ENCODE measurements around the gene DENND1C.
"Not testable (repeated sequence)": the region's sequence is repeated elsewhere in the genome, so short reads cannot be mapped to it uniquely, and the experiment has no call there.

Gene DENND1C

GRCh38 chr19:6442087-6442688 lies 39.4 kb downstream of the DENND1C start:
- Histone ChIP-seq H3K27me3 (no peaks in the 10 kb centered on the region), H4K20me1 (no peaks in the 10 kb centered on the region; a peak in 1 of 22 replicates), H3K27ac (no peak overlapping the region), H3K36me3 (peaks cover 0 to 39% (median 23%) of the 10 kb centered on the region in 11 experiments; a peak in 16 of 22 replicates), H3K4me1 (peaks cover 0 to 5% (median 0%) of the 10 kb centered on the region in 10 experiments; a peak in 3 of 20 replicates), H3K4me3 (no peak overlapping the region), H3K9me3 (replicated peaks in 1 of 11) (no peaks in the 10 kb centered on the region; a peak in 3 of 22 replicates), H3K9ac (no peak overlapping the region), H3K4me2 (no peak overlapping the region)
- TF ChIP-seq Cebpa-rat (IDR thresholded peaks at IDR 0.05): no peak

GRCh38 chr19:6440905-6441304 lies 40.7 kb downstream of the DENND1C start:
- Histone ChIP-seq H3K27ac (no peak overlapping the region), H3K9ac (no peak overlapping the region), H3K36me3 (peaks cover 0 to 28% (median 11%) of the 10 kb centered on the region in 11 experiments; a peak in 14 of 22 replicates), H3K9me3 (replicated peaks in 1 of 11) (no peaks in the 10 kb centered on the region; a peak in 3 of 22 replicates), H3K4me1 (no peaks in the 10 kb centered on the region), H4K20me1 (no peaks in the 10 kb centered on the region; a peak in 1 of 22 replicates), H3K4me2 (no peak overlapping the region), H3K4me3 (no peak overlapping the region), H3K27me3 (no peaks in the 10 kb centered on the region)
- TF ChIP-seq Cebpa-rat (IDR thresholded peaks at IDR 0.05): no peak

GRCh38 chr19:6439743-6440142 lies 41.8 kb downstream of the DENND1C start:
- Histone ChIP-seq H3K27me3 (no peaks in the 10 kb centered on the region), H3K27ac (no peak overlapping the region), H3K9ac (no peak overlapping the region; a peak in 1 of 22 replicates), H4K20me1 (no peaks in the 10 kb centered on the region; a peak in 1 of 22 replicates), H3K4me1 (no peaks in the 10 kb centered on the region), H3K4me2 (no peak overlapping the region), H3K9me3 (replicated peaks in 1 of 11) (no peaks in the 10 kb centered on the region), H3K36me3 (peaks cover 0 to 18% (median 0%) of the 10 kb centered on the region in 11 experiments; a peak in 4 of 22 replicates), H3K4me3 (no peak overlapping the region)
- no peak for TF ChIP-seq Cebpa-rat (IDR thresholded peaks at IDR 0.05)

DNA sequence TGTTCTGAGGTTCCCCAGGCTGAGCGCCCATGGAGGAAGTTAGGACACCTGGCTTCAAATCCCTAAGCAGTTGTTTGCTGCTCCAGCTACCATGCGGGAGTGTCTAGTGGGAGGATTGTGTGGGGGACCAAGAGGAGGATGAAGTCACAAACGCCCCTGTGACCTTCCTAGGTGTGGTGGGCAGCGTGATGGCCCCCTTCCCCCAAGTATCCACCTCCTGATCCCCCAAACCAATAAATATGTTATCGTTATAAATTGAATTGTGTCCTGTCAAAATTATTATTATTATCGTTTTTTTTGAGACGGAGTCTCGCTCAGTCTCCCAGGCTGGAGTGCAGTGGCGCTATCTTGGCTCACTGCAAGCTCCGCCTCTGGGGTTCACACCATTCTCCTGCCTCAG lies 47.9 kb downstream of the DENND1C start, which contains the start of gene SLC25A41:
Gene SLC25A41, minus strand, starts transcription at position 101 of the 400 bp plus-strand sequence. Its CDS starts 70 bp downstream, at position 31.
- peaks cover 0 to 6% (median 2%) of the 10 kb centered on the region in 10 experiments; a peak in 7 of 20 replicates for H3K4me1 ChIP-seq

DNA sequence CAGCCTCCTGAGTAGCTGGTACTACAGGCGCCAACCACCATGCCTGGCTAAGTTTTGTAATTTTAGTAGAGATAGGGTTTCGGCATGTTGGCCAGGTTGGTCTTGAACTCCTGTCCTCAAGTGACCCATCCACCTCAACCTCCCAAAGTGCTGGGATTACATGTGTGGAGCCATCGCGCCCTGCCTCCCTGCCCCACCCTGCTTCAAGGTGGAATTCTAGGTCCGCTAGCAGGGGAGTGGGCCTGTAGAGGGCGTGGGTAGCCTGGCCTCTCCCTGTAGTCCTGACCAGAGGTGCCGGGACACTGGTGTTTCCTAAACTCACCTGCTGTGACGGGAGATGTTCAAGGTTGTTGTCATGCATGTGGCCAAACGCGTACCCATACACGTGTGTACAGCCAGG lies 48.4 kb downstream of the DENND1C start:
- Histone ChIP-seq H3K36me3 (0 out of 22 replicates have a peak, but pooled peaks cover 0 to 5% (median 0%) of the 10 kb centered on the region in 11 experiments), H3K27ac (no peak overlapping the region), H4K20me1 (no peaks in the 10 kb centered on the region), H3K4me1 (peaks cover 0 to 6% (median 2%) of the 10 kb centered on the region in 10 experiments; a peak in 7 of 20 replicates), H3K9ac (no peak overlapping the region), H3K27me3 (no peaks in the 10 kb centered on the region), H3K4me2 (no peak overlapping the region), H3K4me3 (no peak overlapping the region), H3K9me3 (replicated peaks in 1 of 11) (no peaks in the 10 kb centered on the region)
- TF ChIP-seq Cebpa-rat (IDR thresholded peaks at IDR 0.05): no peak

More for the DNA sequence above, 47.9 kb downstream of the DENND1C start, which contains the start of gene SLC25A41:
- Histone ChIP-seq H4K20me1 (no peaks in the 10 kb centered on the region), H3K4me3 (no peak within 1 kb of the TSS), H3K27me3 (no peaks in the 10 kb centered on the region), H3K4me2 (no peak within 1 kb of the TSS), H3K9ac (no peak within 1 kb of the TSS), H3K9me3 (replicated peaks in 1 of 11) (no peaks in the 10 kb centered on the region), H3K36me3 (0 out of 22 replicates have a peak, but pooled peaks cover 0 to 5% (median 0%) of the 10 kb centered on the region in 11 experiments), H3K27ac (no peak within 1 kb of the TSS)
- TF ChIP-seq Cebpa-rat (IDR thresholded peaks at IDR 0.05): no peak

DNA sequence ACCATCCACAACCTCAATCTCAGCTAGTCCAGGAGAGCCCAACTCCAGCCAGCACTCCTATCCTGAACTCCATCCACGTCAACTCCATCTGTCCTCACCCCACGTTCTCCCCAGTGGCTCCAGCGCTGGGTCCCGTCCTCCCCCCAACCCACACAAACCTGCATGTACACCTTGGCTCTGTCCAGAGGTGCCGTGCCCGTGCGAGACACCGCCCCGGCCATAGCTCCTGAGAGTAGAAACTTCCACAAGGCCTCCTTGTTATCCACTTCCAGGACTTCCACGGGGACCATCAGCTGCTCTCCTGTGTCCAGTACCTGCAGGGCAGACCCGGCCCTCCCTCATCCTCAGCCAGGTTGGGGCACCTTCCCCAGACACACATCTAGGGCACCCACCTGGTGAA lies 49.7 kb downstream of the DENND1C start:
- H3K4me3 ChIP-seq: no peak overlapping the region
- peaks cover 0 to 6% (median 2%) of the 10 kb centered on the region in 10 experiments; a peak in 7 of 20 replicates for H3K4me1 ChIP-seq
- no peak overlapping the region for H3K4me2 ChIP-seq
- no peaks in the 10 kb centered on the region for H3K27me3 ChIP-seq
- H4K20me1 ChIP-seq: no peaks in the 10 kb centered on the region
- no peak for TF ChIP-seq Cebpa-rat (IDR thresholded peaks at IDR 0.05)
- H3K9ac ChIP-seq: no peak overlapping the region
- H3K36me3 ChIP-seq: 0 out of 22 replicates have a peak, but pooled peaks cover 0 to 5% (median 0%) of the 10 kb centered on the region in 11 experiments
- H3K9me3 ChIP-seq (replicated peaks in 1 of 11): no peaks in the 10 kb centered on the region
- H3K27ac ChIP-seq: no peak overlapping the region

GRCh38 chr19:6429419-6430221 lies 52.0 kb downstream of the DENND1C start:
- Histone ChIP-seq H3K27ac (no peak overlapping the region; a peak in 1 of 22 replicates), H3K36me3 (0 out of 22 replicates have a peak, but pooled peaks cover 0 to 2% (median 0%) of the 10 kb centered on the region in 11 experiments), H3K4me2 (peak overlapping the region in 7 of 11 experiments; percentile 6 to 31 (median 18); a peak in 6 of 22 replicates), H3K27me3 (no peaks in the 10 kb centered on the region), H3K9me3 (replicated peaks in 1 of 11) (peaks cover 0 to 9% (median 0%) of the 10 kb centered on the region in 11 experiments; a peak in 9 of 22 replicates), H3K9ac (no peak overlapping the region), H4K20me1 (no peaks in the 10 kb centered on the region), H3K4me3 (no peak overlapping the region), H3K4me1 (peaks cover 5 to 14% (median 8%) of the 10 kb centered on the region in 10 experiments; a peak in 19 of 20 replicates)
- no peak for TF ChIP-seq Cebpa-rat (IDR thresholded peaks at IDR 0.05)

DNA sequence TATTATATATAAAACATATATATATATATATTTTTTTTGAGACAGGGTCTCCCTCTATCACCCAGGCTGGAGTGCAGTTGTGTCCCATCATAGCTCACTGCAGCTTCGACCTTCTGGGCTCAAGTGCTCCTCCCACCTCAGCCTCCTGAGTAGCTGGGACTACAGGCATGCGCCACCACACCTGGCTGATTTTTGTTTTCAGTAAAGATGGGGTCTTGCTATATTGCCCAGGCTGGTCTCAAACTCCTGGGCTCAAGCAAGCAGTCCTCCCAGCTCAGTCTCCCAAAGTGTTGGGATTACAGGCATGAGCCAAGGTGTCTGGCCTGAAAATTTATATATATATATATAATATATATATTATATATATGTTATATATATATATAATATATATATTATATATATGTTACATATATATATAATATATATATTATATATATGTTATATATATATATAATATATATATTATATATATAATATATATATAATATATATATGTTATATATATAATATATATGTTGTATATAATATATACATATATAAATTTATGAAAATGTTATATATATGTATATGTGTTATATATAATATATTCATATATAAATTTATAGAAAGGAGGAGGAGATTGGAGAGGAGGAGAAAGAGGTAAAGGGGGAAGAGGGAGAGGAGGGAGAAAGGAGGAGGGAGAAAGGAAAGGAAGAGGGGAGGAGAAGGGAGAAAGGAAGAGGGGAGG lies 52.7 kb downstream of the DENND1C start:
- not testable (repeated sequence) for H3K9ac ChIP-seq; H3K36me3 ChIP-seq; H3K27ac ChIP-seq; H3K27me3 ChIP-seq; H3K4me2 ChIP-seq; H3K4me3 ChIP-seq; H4K20me1 ChIP-seq; H3K9me3 ChIP-seq (replicated peaks in 1 of 11)
- peaks cover 5 to 14% (median 8%) of the 10 kb centered on the region in 10 experiments; a peak in 19 of 20 replicates for H3K4me1 ChIP-seq

All from BLaER1 treated with 17β-estradiol and CSF1 and Interleukin-3, amounts not matched to agents 10 nM and 100 nM (cell line).